Left kidney (tissue), 8 donors: ENCODE results near the gene RAET1L. TPM values are rescaled to one million over a fixed set of nuclear protein-coding genes. Genes with fewer than 3 reads are reported as not detected.
A peak's percentile ranks its signal among the peaks of the same experiment; 100 is the strongest.
"Not testable (repeated sequence)": the region's sequence is repeated elsewhere in the genome, so short reads cannot be mapped to it uniquely, and the experiment has no call there.

Experiments
- DNase-seq: peaks from one replicate; pipeline ENCODE4 v3.0.0-alpha.2; 2013
- long read RNA-seq, 8 donors: transcript quantifications; one replicate each; lab custom pipeline, GENCODE V29; 2026
- polyA plus RNA-seq: library from polyadenylated mRNA; unstranded; fragments of 120-200 nt; gene quantifications from one replicate; pipeline ENCODE4 v1.2.1, GENCODE V29; 2013; ENCODE audit not compliant: insufficient read length

Gene RAET1L
- not detected for polyA plus RNA-seq
- long read RNA-seq, donor 1 = 0 reads
- long read RNA-seq, donor 2, partial matches to known transcripts = 6 of 6 reads
- long read RNA-seq, donor 2, other reads (novel, unspliced or antisense) = 0 of 6 reads
- long read RNA-seq, donor 3 = 0 reads
- long read RNA-seq, donor 4 = 0 reads
- long read RNA-seq, donor 5 = 0 reads
- long read RNA-seq, donor 6 = 0 reads
- long read RNA-seq, donor 7 = 0 reads
- long read RNA-seq, donor 8 = 0 reads

- DNase-seq = no peak
These were observed at the start of gene RAET1L for GRCh38 chr6:150025201-150025917. TSS of gene RAET1L (minus strand) at chr6:150025532. CDS start at chr6:150025471, 61 bp downstream.

- DNase-seq = no peak
These were observed 49.7 kb upstream of the RAET1L start for GRCh38 chr6:150075034-150075421.

- not testable (repeated sequence) for DNase-seq
These were observed 49.2 kb upstream of the RAET1L start for GRCh38 chr6:150074396-150075033.

GRCh38 chr6:150072201-150072600 lies 46.9 kb upstream of the RAET1L start:
- DNase-seq = no peak

- no peak for DNase-seq
These were observed 45.0 kb upstream of the RAET1L start for GRCh38 chr6:150070236-150070818.

GRCh38 chr6:150069706-150070105 lies 44.4 kb upstream of the RAET1L start:
- no peak for DNase-seq

- peak; percentile 87 for DNase-seq
These were observed 43.7 kb upstream of the RAET1L start, which contains the start of gene ULBP3 for GRCh38 chr6:150068720-150069648. TSS of gene ULBP3 (minus strand) at chr6:150069121. CDS start at chr6:150069066, 55 bp downstream.

- DNase-seq = no peak
These were observed 42.8 kb upstream of the RAET1L start for GRCh38 chr6:150068151-150068550.

GRCh38 chr6:150065083-150065482 lies 39.8 kb upstream of the RAET1L start:
- DNase-seq = no peak

- no peak for DNase-seq
These were observed 38.3 kb upstream of the RAET1L start for GRCh38 chr6:150063640-150064039.

- not testable (repeated sequence) for DNase-seq
These were observed 34.6 kb upstream of the RAET1L start for GRCh38 chr6:150059973-150060372.

- no peak for DNase-seq
These were observed 33.7 kb upstream of the RAET1L start for GRCh38 chr6:150058986-150059385.

- DNase-seq = no peak
These were observed 33.0 kb upstream of the RAET1L start for GRCh38 chr6:150058231-150058792.

- no peak for DNase-seq
These were observed 32.2 kb upstream of the RAET1L start for GRCh38 chr6:150057501-150057951.

- DNase-seq = no peak
These were observed 31.6 kb upstream of the RAET1L start for GRCh38 chr6:150056916-150057315.

- no peak for DNase-seq
These were observed 30.8 kb upstream of the RAET1L start for GRCh38 chr6:150056156-150056555.

GRCh38 chr6:150055131-150055530 lies 29.8 kb upstream of the RAET1L start:
- no peak for DNase-seq

GRCh38 chr6:150053450-150053849 lies 28.1 kb upstream of the RAET1L start:
- DNase-seq = no peak

GRCh38 chr6:150050846-150051245 lies 25.5 kb upstream of the RAET1L start:
- DNase-seq = no peak

- no peak for DNase-seq
These were observed 22.8 kb upstream of the RAET1L start for GRCh38 chr6:150048099-150048498.

GRCh38 chr6:150046943-150047342 lies 21.6 kb upstream of the RAET1L start:
- DNase-seq = no peak
